Endothelial cell of umbilical vein (primary cell): ENCODE data around the gene NWD2. TPM values are rescaled to one million over a fixed set of nuclear protein-coding genes. Genes with fewer than 3 reads are reported as not detected.

Experiments
- BruUV-seq: library from RNA; stranded (reverse); fragments of 400-500 nt; replicated peaks from 2 replicates; lab custom pipeline; 2021; lab: Mats Ljungman, UMichigan
- CTCF ChIA-PET: fragments of 300-600, 350-600 bp; sonication (Branson Sonifier 250); formaldehyde crosslinking; loops from one replicate; lab custom pipeline; 2021; ENCODE audit warnings: antibody characterized with exemption, inconsistent platforms; lab: Charles Lee
- POLR2A ChIA-PET: fragments of 300-600, 350-600 bp; sonication (Branson Sonifier 250); formaldehyde crosslinking; loops from one replicate; lab custom pipeline; 2021; ENCODE audit warnings: antibody characterized with exemption, inconsistent platforms; lab: Charles Lee
- DNase-seq: peaks from one replicate; pipeline ENCODE4 v3.0.0-alpha.2; 2011; ENCODE audit warnings: low read depth, low spot score
- FAIRE-seq: peaks from 2 replicates; lab custom pipeline; 2011; peaks lifted over from hg19 to GRCh38; lab: Jason Lieb, UNC
- H2AFZ ChIP-seq: 2 replicates; pipeline ENCODE4 v1.6.0; 2012; ENCODE audit warnings: low read depth, low read length, control low read depth, inconsistent platforms
- H3K27ac ChIP-seq: 2 replicates; pipeline ENCODE4 v1.5.1; 2011; ENCODE audit warnings: low read depth, mild to moderate bottlenecking, control low read depth, low read length, moderate library complexity; ENCODE audit not compliant: insufficient read depth
- H3K27me3 ChIP-seq, 2 experiments: 2 replicates each; pipeline versions ENCODE4 v1.6.0 to v1.6.1; 2011; ENCODE audit warnings: low read length in 2 of 2, mixed read lengths in 1 of 2; ENCODE audit not compliant: control insufficient read depth in 2 of 2, insufficient read depth in 2 of 2
- H3K36me3 ChIP-seq, 2 experiments: 2 replicates in 1 of 2; 3 replicates in 1 of 2; pipeline ENCODE4 v1.5.1; 2011; ENCODE audit warnings: low read length in 2 of 2, mild to moderate bottlenecking in 1 of 2, moderate library complexity in 1 of 2; ENCODE audit not compliant: control insufficient read depth in 2 of 2, insufficient read depth in 2 of 2; ENCODE audit errors: extremely low read depth in 1 of 2
- H3K4me1 ChIP-seq: 3 replicates; pipeline ENCODE4 v1.5.1; 2011; ENCODE audit warnings: mild to moderate bottlenecking, low read length; ENCODE audit not compliant: control insufficient read depth, insufficient read depth; ENCODE audit errors: extremely low read depth
- H3K4me2 ChIP-seq: 2 replicates; pipeline ENCODE4 v1.6.1; 2011; ENCODE audit warnings: low read length, control low read depth, mixed read lengths; ENCODE audit not compliant: insufficient read depth
- H3K4me3 ChIP-seq, 3 experiments: fragments of 200-600 bp in 1 of 3; sonication (generic), shearing (Covaris generic) in 1 of 3; replicated peaks in 1 of 3; 2 replicates each; pipeline ENCODE4 v1.5.1; 2011 to 2016; ENCODE audit warnings: control low read depth in 3 of 3, low read length in 3 of 3, mild to moderate bottlenecking in 2 of 3, inconsistent platforms in 1 of 3, low read depth in 1 of 3, moderate library complexity in 1 of 3; ENCODE audit not compliant: insufficient read depth in 1 of 3
- H3K79me2 ChIP-seq: 2 replicates; pipeline ENCODE4 v1.6.0; 2012; ENCODE audit warnings: low read length, inconsistent platforms; ENCODE audit not compliant: control insufficient read depth, insufficient read depth
- H3K9ac ChIP-seq: replicated peaks from 2 replicates; pipeline ENCODE3; 2011; ENCODE audit warnings: low read length, control low read depth; ENCODE audit not compliant: insufficient read depth; ENCODE audit errors: extremely low read depth
- H3K9me1 ChIP-seq: replicated peaks from 3 replicates; pipeline ENCODE4 v1.6.0; 2011; ENCODE audit warnings: mild to moderate bottlenecking, low read length; ENCODE audit not compliant: control insufficient read depth, insufficient read depth; ENCODE audit errors: extremely low read depth
- H3K9me3 ChIP-seq: replicated peaks from 2 replicates; pipeline ENCODE4 v1.5.1; 2012; ENCODE audit warnings: low read length, inconsistent platforms; ENCODE audit not compliant: control insufficient read depth, insufficient read depth
- H4K20me1 ChIP-seq: replicated peaks from 2 replicates; pipeline ENCODE3; 2011; ENCODE audit warnings: mild to moderate bottlenecking, low read length; ENCODE audit not compliant: control insufficient read depth, insufficient read depth; ENCODE audit errors: extremely low read depth
- EZH2 ChIP-seq: IDR thresholded peaks from 2 replicates; pipeline ENCODE4 v1.6.1; 2012; ENCODE audit warnings: borderline replicate concordance, low read depth, mild to moderate bottlenecking, moderate library complexity, low read length, inconsistent platforms; ENCODE audit not compliant: severe bottlenecking
- FOS ChIP-seq: IDR thresholded peaks from 2 replicates; pipeline ENCODE4 v1.6.1; 2011; ENCODE audit warnings: mild to moderate bottlenecking, low read length, moderate library complexity, borderline replicate concordance; ENCODE audit not compliant: insufficient read depth
- GATA2 ChIP-seq: IDR thresholded peaks from 2 replicates; pipeline ENCODE4 v1.7.0; 2011; ENCODE audit warnings: low read depth, mild to moderate bottlenecking, moderate library complexity, mixed read lengths, low read length; ENCODE audit not compliant: insufficient read length, insufficient read depth
- JUN ChIP-seq: IDR thresholded peaks from 2 replicates; pipeline ENCODE4 v1.6.1; 2011; ENCODE audit warnings: borderline replicate concordance, low read depth; ENCODE audit not compliant: insufficient read length, insufficient read depth
- MYC ChIP-seq: IDR thresholded peaks from one replicate; pipeline ENCODE4 v1.6.1; 2011; ENCODE audit warnings: mild to moderate bottlenecking, low read depth, low read length
- POLR2A ChIP-seq: IDR thresholded peaks from 2 replicates; pipeline ENCODE4 v1.6.1; 2012; ENCODE audit warnings: low read depth, mild to moderate bottlenecking, control low read depth, low read length
- POLR2AphosphoS5 ChIP-seq: IDR thresholded peaks from 2 replicates; pipeline ENCODE4 v1.6.1; 2012; ENCODE audit warnings: low read depth, mild to moderate bottlenecking, control low read depth, low read length, moderate library complexity; ENCODE audit not compliant: insufficient read depth
- dilution Hi-C: fragments of 300-500 bp; cut with MboI; formaldehyde crosslinking; loops from one replicate; pipeline ENCODE4 v1.15.0; 2019; ENCODE audit warnings: low sequenced_read_pairs; ENCODE audit not compliant: extremely low pct_ligation_motif_present
- intact Hi-C: fragments of 100-400 bp; cut with micrococcal nuclease; formaldehyde crosslinking; loops from one replicate; pipeline ENCODE4 v1.10.0; 2022
- polyA plus RNA-seq, 4 experiments: library from polyadenylated mRNA; depleted of rRNA in 3 of 4; stranded (reverse) in 3 of 4; unstranded in 1 of 4; fragments of >200 nt; gene quantifications; 2 replicates each; pipeline versions ENCODE4 v1.2.1 to v1.2.3, GENCODE V29; 2011 to 2012; ENCODE audit warnings: missing spikeins in 1 of 4
- total RNA-seq: library from RNA; stranded (reverse); gene quantifications from 2 replicates; pipeline ENCODE4 v1.2.3, GENCODE V29; 2021
- TF ChIP-seq, protein P1 (sequence below), 2 donors: IDR thresholded peaks; 1 replicate in 1 of 2; 2 replicates in 1 of 2; pipeline ENCODE4 v1.5.1; 2011; ENCODE audit warnings: low read length in 2 of 2, mild to moderate bottlenecking in 2 of 2, moderate library complexity in 2 of 2, control low read depth in 1 of 2, inconsistent platforms in 1 of 2, low read depth in 1 of 2; ENCODE audit not compliant: insufficient read depth in 1 of 2; ENCODE audit errors: extremely low read depth in 1 of 2
- TF ChIP-seq, protein P2 (sequence below): IDR thresholded peaks from 2 replicates; pipeline ENCODE4 v1.6.1; 2011; ENCODE audit not compliant: insufficient read depth, insufficient read length

NWD2 gene
- total and polyA plus RNA-seq, 2 donors (not counting 3 experiments of a cell fraction or from before 2014, with no cell fraction given): not detected

DNA sequence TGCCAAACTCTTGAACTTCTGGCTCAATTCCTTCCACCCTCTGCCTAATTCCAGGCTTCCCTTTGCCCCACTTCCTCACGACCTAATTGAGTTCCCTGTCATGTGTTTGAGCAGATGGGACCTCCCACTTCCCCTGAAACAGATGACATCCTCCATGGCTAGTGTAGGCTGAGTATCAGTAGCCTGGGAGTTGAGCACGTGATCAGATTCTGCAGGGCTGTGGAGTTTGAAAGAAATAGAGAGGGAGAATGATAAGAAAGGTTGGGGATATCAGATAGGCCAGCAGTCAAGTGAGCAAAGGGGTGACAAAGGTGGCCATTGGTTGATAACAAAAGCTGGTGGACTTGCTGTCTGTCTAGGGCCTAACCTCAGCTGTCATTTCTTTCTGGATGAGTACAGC, 18.8 kb upstream of the NWD2 start:
- Histone ChIP-seq H3K79me2 (no peaks in the 10 kb centered on the region), H4K20me1 (no peaks in the 10 kb centered on the region), H3K36me3 (no peaks in the 10 kb centered on the region), H3K4me1 (no peaks in the 10 kb centered on the region), H3K27me3 (no peaks in the 10 kb centered on the region), H3K4me3 (no peak overlapping the region), H3K4me2 (no peak overlapping the region), H3K9ac (no peak overlapping the region), H2AFZ (no peak overlapping the region), H3K27ac (no peak overlapping the region), H3K9me3 (no peaks in the 10 kb centered on the region), H3K9me1 (no peaks in the 10 kb centered on the region)
- intact Hi-C loops: no loop called here
- TF ChIP-seq, protein P1, sequence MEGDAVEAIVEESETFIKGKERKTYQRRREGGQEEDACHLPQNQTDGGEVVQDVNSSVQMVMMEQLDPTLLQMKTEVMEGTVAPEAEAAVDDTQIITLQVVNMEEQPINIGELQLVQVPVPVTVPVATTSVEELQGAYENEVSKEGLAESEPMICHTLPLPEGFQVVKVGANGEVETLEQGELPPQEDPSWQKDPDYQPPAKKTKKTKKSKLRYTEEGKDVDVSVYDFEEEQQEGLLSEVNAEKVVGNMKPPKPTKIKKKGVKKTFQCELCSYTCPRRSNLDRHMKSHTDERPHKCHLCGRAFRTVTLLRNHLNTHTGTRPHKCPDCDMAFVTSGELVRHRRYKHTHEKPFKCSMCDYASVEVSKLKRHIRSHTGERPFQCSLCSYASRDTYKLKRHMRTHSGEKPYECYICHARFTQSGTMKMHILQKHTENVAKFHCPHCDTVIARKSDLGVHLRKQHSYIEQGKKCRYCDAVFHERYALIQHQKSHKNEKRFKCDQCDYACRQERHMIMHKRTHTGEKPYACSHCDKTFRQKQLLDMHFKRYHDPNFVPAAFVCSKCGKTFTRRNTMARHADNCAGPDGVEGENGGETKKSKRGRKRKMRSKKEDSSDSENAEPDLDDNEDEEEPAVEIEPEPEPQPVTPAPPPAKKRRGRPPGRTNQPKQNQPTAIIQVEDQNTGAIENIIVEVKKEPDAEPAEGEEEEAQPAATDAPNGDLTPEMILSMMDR (IDR thresholded peaks at IDR 0.05; ENCODE audit: extremely low read depth in 1 of 2, insufficient read depth in 1 of 2, low read depth in 1 of 2, low read length in 2 of 2): no peak
- TF ChIP-seq GATA2: no peak
- TF ChIP-seq POLR2AphosphoS5: no peak
- TF ChIP-seq POLR2A: no peak
- TF ChIP-seq, protein P2, sequence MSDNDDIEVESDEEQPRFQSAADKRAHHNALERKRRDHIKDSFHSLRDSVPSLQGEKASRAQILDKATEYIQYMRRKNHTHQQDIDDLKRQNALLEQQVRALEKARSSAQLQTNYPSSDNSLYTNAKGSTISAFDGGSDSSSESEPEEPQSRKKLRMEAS: no peak
- TF ChIP-seq EZH2: no peak
- TF ChIP-seq JUN: no peak
- no peak for TF ChIP-seq MYC
- no peak for TF ChIP-seq FOS
- CTCF ChIA-PET: no interaction called here
- BruUV-seq: no TSS peak
- DNase-seq: no peak
- dilution Hi-C loops: no loop called here
- no peak for FAIRE-seq
- POLR2A ChIA-PET: no interaction called here
